GM12873 (cell line): Measurements from ENCODE around the gene SMARCD1.

Experiments used
- CTCF ChIP-seq: IDR thresholded peaks from 2 replicates; pipeline ENCODE4 v1.5.1; 2012; ENCODE audit warnings: low read depth, mild to moderate bottlenecking, moderate library complexity, low read length, control low read depth; ENCODE audit not compliant: insufficient read depth; ENCODE audit errors: missing control alignments

The SMARCD1 gene

GRCh38 chr12:50065726-50066310, 19.3 kb upstream of the SMARCD1 start:
- TF ChIP-seq CTCF: no peak

- no peak for TF ChIP-seq CTCF
These were observed 18.7 kb upstream of the SMARCD1 start for GRCh38 chr12:50066402-50066801.

GRCh38 chr12:50069069-50069468, 16.1 kb upstream of the SMARCD1 start:
- TF ChIP-seq CTCF: no peak

- no peak for TF ChIP-seq CTCF
These were observed 15.6 kb upstream of the SMARCD1 start for GRCh38 chr12:50069539-50069938.

GRCh38 chr12:50070314-50071060, 14.7 kb upstream of the SMARCD1 start:
- peak; percentile 97 for TF ChIP-seq CTCF

- TF ChIP-seq CTCF: no peak
These were observed 12.8 kb upstream of the SMARCD1 start for GRCh38 chr12:50072198-50072907.

- no peak for TF ChIP-seq CTCF
These were observed 11.9 kb upstream of the SMARCD1 start for GRCh38 chr12:50073206-50073605.
